T-helper 1 cell (primary cell): ENCODE results near the gene ARHGAP33.

ENCODE experiments used
- DNase-seq, 5 donors: peaks; one replicate each; pipeline ENCODE4 v3.0.0-alpha.2; 2012 to 2020
- total RNA-seq, 4 donors: gene quantifications; one replicate each; lab custom pipeline; 2026; lab: John Stamatoyannopoulos, UW

The ARHGAP33 gene
- total RNA-seq, result 6.2 to 9.9 (median 8.6) reads per million in 4 donors

DNA sequence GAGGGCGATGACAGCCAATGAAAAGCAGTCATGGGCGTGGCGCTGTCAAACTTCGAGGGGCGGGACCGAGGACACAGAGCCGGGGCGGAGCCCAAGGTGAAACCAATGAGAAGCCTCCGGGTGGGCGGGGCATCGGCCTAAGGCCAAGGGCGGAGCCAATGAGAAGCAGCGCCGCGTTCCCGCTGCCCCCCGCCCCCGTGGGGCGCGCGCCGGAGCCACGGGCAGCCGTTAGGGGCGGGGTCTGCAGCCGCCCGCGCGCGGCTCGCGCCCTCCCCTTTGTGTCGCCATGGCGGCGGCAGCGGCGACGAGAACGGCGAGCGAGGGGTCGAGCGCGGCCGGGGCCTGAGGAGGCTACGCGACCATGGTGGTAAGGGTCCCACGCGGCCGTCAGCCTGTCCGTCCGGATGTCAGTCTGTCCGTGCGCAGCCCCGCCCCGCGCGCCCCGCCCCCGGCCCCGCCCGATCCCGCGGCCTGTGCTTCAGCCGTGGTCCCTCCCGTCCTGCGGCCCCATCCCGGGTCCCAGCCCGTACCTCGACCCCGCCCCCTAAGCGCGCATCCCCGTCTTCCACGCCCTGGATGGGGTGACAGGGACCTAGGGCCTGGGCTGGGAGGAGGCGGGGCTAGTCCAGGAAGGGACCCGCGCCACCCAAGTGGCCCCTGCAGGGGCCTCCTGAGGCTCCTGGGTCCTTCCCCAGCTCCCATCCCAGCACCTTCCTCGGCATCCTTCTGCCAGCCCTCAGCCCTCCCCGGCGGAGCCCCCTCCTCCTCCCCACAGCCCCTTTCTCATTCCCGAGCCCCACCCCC, at the start of gene ARHGAP33:
ARHGAP33 (plus strand) TSS at position 267 of the 804 bp plus-strand sequence; CDS start at position 362, 95 bp downstream.
- DNase-seq, result peak; percentile 96 to 99 (median 97)

GRCh38 chr19:35727053-35727955, 48.1 kb upstream of the ARHGAP33 start:
- no peak for DNase-seq

GRCh38 chr19:35727956-35728706, 47.2 kb upstream of the ARHGAP33 start:
- no peak for DNase-seq

- DNase-seq, result no peak
Measured at GRCh38 chr19:35729021-35729420, 46.3 kb upstream of the ARHGAP33 start.

DNA sequence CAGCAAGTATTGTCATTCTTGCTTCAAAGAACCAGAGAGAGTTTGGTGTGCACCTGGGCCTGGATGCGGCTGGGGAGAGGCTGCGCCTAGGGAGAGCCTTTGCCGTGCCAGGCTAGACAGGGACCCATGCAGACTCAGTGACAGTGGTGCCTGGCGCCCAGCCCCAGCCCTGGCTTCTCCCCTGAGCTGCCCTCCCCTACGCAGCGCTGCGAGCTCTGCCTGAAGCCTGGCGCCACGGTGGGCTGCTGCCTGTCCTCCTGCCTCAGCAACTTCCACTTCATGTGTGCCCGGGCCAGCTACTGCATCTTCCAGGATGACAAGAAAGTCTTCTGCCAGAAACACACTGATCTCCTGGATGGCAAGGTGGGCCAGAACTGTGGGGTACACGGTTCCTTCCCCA, 45.6 kb upstream of the ARHGAP33 start:
- DNase-seq, result no peak

DNA sequence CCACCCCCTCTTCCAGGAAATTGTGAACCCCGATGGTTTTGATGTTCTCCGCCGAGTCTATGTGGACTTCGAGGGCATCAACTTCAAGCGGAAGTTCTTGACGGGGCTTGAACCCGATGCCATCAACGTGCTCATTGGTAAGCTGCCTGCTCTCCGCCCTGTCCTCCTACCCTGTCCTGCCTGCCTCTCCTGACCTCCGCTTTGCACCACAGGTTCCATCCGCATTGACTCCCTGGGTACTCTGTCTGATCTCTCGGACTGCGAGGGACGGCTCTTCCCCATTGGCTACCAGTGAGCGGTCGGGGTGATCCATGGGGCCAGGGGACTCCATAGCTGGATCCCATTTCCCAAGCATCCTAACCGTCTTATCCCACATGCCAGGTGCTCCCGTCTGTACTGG, 45.0 kb upstream of the ARHGAP33 start:
- DNase-seq, result no peak

DNA sequence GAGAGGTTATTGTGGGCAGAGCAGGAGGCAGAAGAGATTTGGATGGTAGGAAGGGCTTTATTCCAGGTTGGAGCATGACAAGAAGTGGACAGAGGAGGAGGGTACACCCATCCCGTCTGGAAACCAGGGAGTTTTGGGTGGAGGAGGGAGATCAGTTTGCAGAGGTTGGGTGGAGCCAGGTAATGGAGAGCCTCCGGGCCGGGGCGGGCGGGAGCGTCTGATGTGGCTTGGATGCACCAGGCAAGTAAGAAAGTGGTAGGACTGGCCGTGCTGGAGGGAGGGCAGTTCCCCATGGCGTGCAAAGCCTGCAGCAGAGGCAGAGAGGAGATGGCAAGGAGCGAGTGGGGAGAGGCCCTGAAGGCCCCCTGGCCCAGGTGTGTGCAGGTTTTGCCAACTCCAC, 44.0 kb upstream of the ARHGAP33 start:
- DNase-seq, result no peak

DNA sequence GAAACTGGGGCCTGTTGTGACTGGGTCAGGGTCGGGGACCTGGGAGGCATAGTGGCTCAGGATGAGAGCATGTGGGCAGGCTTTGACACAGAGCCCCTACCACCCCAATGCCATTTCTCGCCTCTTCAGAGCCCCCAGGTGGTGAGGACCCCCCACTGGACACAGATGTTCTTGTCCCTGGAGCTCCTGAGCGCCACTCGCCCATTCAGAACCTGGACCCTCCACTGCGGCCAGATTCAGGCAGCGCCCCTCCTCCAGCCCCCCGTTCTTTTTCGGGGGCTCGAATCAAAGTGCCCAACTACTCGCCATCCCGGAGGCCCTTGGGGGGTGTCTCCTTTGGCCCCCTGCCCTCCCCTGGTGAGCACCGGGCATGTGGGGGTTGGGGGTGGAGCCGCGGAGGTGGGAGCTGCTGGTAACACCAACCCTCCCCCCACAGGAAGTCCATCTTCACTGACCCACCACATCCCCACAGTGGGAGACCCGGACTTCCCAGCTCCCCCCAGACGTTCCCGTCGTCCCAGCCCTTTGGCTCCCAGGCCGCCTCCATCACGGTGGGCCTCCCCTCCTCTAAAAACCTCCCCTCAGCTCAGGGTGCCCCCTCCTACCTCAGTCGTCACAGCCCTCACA, 43.5 kb upstream of the ARHGAP33 start:
- no peak for DNase-seq

- no peak for DNase-seq
Measured at GRCh38 chr19:35732540-35733179, 42.7 kb upstream of the ARHGAP33 start.

DNA sequence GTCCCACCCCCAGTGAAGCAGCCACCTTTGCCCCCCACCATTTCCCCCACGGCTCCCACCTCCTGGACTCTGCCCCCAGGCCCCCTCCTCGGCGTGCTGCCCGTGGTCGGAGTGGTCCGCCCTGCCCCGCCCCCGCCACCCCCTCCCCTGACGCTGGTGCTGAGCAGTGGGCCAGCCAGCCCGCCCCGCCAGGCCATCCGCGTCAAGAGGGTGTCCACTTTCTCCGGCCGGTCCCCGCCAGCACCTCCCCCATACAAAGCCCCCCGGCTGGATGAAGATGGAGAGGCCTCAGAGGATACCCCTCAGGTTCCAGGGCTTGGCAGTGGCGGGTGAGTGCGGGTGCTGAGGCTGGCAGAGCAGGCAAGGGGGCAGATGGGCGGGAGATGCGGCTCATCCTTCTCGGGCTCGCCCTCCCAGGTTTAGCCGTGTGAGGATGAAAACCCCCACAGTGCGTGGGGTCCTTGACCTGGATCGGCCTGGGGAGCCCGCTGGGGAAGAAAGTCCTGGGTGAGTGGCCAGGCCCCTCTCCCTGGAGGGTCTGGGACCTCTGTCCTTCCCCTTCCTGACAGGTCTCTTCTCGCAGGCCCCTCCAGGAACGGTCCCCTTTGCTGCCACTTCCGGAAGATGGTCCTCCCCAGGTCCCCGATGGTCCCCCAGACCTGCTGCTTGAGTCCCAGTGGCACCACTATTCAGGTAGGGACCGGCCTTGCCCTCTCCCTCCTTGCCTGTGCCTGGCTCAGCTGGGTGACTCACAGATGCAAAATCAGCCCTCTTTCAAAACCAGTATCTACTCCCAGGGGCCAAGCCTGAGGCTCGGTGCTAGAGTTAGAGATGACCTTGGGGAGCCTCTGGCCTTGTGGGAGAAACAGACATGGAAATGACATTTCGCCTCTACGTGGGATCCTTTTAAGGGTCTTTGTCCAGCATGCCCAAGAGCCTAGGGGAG, 41.9 kb upstream of the ARHGAP33 start:
- DNase-seq, result no peak

- no peak for DNase-seq
Measured at GRCh38 chr19:35734273-35734672, 41.1 kb upstream of the ARHGAP33 start.

DNA sequence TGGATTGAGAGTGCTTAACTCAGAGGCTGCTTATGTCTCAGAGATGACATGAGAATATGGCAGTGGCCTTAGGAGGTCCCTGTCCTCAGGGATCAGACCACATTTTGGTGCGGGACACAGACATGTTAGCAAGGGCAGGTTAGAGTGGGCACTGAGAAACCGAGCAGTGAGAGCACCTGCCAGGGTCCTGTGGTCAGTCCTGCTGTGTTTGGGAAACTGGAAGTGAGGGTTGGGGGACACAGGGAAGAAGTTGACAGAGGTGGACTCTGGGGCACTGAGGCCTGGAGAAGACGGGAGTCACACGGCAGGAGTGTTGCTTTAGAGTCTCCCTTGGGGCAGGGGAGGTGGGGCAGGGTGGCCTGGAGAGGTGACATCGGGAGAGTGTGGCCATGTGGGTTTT, 40.5 kb upstream of the ARHGAP33 start:
- no peak for DNase-seq

GRCh38 chr19:35736913-35737886, 38.2 kb upstream of the ARHGAP33 start:
- no peak for DNase-seq

- DNase-seq, result no peak
Measured at GRCh38 chr19:35738021-35738886, 37.1 kb upstream of the ARHGAP33 start.

DNA sequence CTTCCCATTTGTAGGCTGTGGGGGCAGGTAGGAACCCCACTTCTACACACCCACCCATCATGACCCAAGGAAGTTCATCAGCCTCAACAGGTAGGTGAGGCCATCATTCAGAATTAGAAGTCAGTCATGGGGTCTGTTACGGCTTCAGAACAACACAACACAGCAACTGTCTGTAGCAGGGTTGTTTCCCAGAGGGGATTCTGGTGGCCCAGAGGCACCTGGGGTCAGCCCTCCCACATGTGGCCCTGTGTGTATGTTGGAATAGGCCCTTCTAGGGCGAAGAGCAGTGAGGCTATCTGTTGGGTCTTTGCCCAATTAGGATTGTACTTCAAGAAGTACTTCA, 36.5 kb upstream of the ARHGAP33 start:
- no peak for DNase-seq

DNA sequence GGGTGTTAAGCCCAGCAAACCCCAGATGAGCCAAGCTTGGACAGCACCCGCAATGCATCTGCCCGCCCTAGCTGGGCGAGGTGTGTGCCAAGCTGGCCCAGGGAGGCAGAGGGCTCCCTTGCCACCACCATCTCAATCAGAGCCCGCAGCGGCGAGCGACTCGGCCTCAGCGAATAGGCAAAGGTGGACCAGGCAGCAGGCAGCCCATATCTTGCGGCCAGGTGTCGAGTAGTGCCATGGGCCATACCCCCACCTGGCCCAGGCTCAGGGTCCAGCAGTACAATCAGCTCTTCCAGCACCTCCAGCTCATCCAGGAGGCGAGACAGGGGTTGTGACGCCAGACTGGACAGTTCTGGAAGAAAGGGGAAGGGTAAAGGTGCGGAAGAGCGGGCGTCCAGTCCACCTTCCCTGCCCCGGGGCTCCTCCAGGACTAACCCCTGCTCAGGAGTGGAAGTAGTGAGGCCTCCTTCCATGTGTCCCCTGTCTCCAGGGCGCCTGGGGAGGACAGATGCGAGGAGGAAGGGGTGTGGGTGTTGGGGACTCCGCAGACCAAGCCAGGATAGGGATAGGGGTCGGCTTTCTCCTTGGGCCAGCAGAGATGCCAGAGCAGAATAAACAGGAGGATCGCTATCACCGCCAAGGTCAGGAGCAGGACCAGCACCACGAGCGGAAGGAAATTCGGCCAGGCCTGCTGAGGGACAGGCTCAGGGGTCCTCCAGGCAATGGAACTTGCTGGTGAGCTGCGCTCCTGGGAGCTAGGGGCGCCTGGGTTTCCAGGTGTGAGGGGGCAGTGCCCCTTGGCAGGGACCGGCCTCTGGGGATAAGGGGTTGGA, 35.9 kb upstream of the ARHGAP33 start:
- no peak for DNase-seq

GRCh38 chr19:35740108-35740422, 35.3 kb upstream of the ARHGAP33 start:
- no peak for DNase-seq
